ENCODE measurements around the gene AIMP1.

DNA sequence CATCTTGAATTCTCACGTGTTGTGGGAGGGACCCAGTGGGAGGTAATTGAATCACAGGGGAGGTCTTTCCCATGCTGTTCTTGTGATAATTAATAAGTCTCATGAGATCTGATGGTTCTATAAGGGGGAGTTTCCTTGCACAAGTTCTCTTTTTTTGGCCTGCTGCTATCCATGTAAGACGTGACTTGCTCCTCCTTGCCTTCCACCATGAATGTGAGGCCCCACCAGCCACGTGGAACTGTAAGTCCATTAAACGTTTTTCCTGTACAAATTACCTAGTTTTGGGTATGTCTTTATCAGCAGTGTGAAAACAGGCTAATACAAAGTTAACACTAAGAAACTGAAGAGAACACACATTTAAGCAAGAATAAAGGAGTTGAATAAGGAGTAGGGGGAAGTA, 16.4 kb upstream of the AIMP1 start:
- TF ChIP-seq, protein P1, sequence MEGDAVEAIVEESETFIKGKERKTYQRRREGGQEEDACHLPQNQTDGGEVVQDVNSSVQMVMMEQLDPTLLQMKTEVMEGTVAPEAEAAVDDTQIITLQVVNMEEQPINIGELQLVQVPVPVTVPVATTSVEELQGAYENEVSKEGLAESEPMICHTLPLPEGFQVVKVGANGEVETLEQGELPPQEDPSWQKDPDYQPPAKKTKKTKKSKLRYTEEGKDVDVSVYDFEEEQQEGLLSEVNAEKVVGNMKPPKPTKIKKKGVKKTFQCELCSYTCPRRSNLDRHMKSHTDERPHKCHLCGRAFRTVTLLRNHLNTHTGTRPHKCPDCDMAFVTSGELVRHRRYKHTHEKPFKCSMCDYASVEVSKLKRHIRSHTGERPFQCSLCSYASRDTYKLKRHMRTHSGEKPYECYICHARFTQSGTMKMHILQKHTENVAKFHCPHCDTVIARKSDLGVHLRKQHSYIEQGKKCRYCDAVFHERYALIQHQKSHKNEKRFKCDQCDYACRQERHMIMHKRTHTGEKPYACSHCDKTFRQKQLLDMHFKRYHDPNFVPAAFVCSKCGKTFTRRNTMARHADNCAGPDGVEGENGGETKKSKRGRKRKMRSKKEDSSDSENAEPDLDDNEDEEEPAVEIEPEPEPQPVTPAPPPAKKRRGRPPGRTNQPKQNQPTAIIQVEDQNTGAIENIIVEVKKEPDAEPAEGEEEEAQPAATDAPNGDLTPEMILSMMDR (IDR thresholded peaks at IDR 0.05), result no peak
- TF ChIP-seq POLR2A (IDR thresholded peaks at IDR 0.05), result no peak
